Activated T-cell treated with anti-CD3 and anti-CD28 coated beads, Interleukin-2, amount 50 U/mL, for 72 hours (primary cell): ENCODE results near the gene NSRP1. TPM values are rescaled to one million over a fixed set of nuclear protein-coding genes. Genes with fewer than 3 reads are reported as not detected.
"Not testable (repeated sequence)": the region's sequence is repeated elsewhere in the genome, so short reads cannot be mapped to it uniquely, and the experiment has no call there.

ENCODE experiments used
- ATAC-seq, 2 donors: fragments of 150-1000 bp; cut with Tn5 transposase; replicated peaks in 1 of 2; 2 replicates each; pipeline ENCODE4 v1.10.0; 2021; ENCODE audit warnings: moderate library complexity in 2 of 2, mild to moderate bottlenecking in 1 of 2
- DNase-seq, 2 donors: peaks; one replicate each; pipeline ENCODE4 v3.0.0; 2021 to 2022; ENCODE audit warnings: mixed read lengths in 1 of 2
- H3K27ac Mint-ChIP-seq: one replicate; pipeline ENCODE4 v1.8.0; 2022; ENCODE audit warnings: mild to moderate bottlenecking, moderate library complexity, mixed read lengths
- H3K27me3 Mint-ChIP-seq: one replicate; pipeline ENCODE4 v1.8.0; 2022; ENCODE audit warnings: low read depth, mixed read lengths
- H3K36me3 Mint-ChIP-seq, 2 donors: one replicate each; pipeline ENCODE4 v1.8.0; 2022; ENCODE audit warnings: mixed read lengths in 2 of 2, mild to moderate bottlenecking in 1 of 2; ENCODE audit not compliant: insufficient read depth in 2 of 2
- H3K4me1 Mint-ChIP-seq: one replicate; pipeline ENCODE4 v1.8.0; 2022; ENCODE audit warnings: low read depth, mixed read lengths
- H3K4me3 Mint-ChIP-seq, 2 donors: one replicate each; pipeline ENCODE4 v1.8.0; 2022; ENCODE audit warnings: mild to moderate bottlenecking in 2 of 2, mixed read lengths in 2 of 2, moderate library complexity in 2 of 2
- H3K9me3 Mint-ChIP-seq, 2 donors: one replicate each; pipeline ENCODE4 v1.8.0; 2022; ENCODE audit warnings: mixed read lengths in 2 of 2
- total RNA-seq, 2 donors: library from RNA; stranded (reverse); gene quantifications; one replicate each; pipeline ENCODE4 v1.2.3, GENCODE V29; 2022

The NSRP1 gene
- total RNA-seq, 2 donors from 2014 or later, result 34.7 to 34.8 TPM

- Mint-ChIP-seq H3K36me3 (peaks cover 2 to 3% of the 10 kb centered on the region in 2 donors), H3K27me3 (no peaks in the 10 kb centered on the region), H3K4me3 (no peak overlapping the region), H3K9me3 (no peaks in the 10 kb centered on the region), H3K4me1 (peaks cover 12% of the 10 kb centered on the region), H3K27ac (peak overlapping the region; percentile 34)
- no peak for DNase-seq
- ATAC-seq, result no peak
These were observed 53.9 kb downstream of the NSRP1 start for GRCh38 chr17:30170415-30170987.

DNA sequence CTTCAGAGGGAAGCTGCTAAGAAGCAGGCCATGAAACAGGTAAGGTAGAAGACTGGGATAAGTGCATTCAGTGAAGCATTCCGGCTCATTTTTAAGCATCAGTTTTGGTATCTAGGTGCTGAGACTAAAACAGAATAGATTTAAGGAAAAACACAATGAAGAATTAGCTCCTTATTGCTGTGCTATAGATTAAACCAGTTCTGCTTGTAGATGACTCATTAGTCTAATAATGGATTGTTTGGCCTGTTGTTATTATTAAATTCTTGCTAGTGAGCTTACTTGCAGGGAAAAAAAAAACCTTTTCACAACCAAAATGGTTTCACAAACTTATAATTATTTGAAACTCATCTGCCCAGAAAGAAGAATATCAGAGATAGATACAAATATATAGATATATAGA, 55.9 kb downstream of the NSRP1 start:
- ATAC-seq, result no peak
- H3K27ac Mint-ChIP-seq, result no peak overlapping the region
- no peaks in the 10 kb centered on the region for H3K9me3 Mint-ChIP-seq
- peaks cover 5 to 6% of the 10 kb centered on the region in 2 donors for H3K36me3 Mint-ChIP-seq
- no peak for DNase-seq
- H3K4me1 Mint-ChIP-seq, result peaks cover 12% of the 10 kb centered on the region
- H3K4me3 Mint-ChIP-seq, result no peak overlapping the region
- no peaks in the 10 kb centered on the region for H3K27me3 Mint-ChIP-seq

DNA sequence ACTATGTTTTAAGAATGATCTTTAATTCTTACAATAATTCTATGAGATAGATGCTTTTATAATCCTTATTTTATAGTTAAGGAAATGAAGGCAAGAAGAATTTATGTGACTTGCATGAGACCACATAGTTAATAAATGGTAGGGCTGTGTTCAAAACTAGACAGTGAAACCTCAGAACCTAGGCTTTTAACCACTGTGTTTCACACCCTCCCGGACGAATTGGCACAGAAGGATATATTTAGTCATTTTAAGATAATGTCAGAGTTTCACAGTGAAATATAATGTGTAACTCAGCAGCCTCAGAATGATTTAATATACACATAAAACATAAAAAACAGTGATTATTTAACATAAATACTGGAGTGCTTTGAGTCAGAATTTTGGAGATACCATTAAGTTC, 57.0 kb downstream of the NSRP1 start:
- H3K27me3 Mint-ChIP-seq, result no peaks in the 10 kb centered on the region
- H3K4me3 Mint-ChIP-seq, result no peak overlapping the region
- ATAC-seq (peak; percentile 84), DNase-seq (peak; percentile 17 to 31)
- no peak overlapping the region for H3K27ac Mint-ChIP-seq
- no peaks in the 10 kb centered on the region for H3K9me3 Mint-ChIP-seq
- peaks cover 12% of the 10 kb centered on the region for H3K4me1 Mint-ChIP-seq
- peaks cover 5 to 8% of the 10 kb centered on the region in 2 donors for H3K36me3 Mint-ChIP-seq

- H3K27me3 Mint-ChIP-seq, result no peaks in the 10 kb centered on the region
- H3K27ac Mint-ChIP-seq, result no peak overlapping the region
- H3K36me3 Mint-ChIP-seq, result peaks cover 7 to 13% of the 10 kb centered on the region in 2 donors
- DNase-seq, result no peak
- peaks cover 12% of the 10 kb centered on the region for H3K4me1 Mint-ChIP-seq
- H3K4me3 Mint-ChIP-seq, result no peak overlapping the region
- H3K9me3 Mint-ChIP-seq, result no peaks in the 10 kb centered on the region
- no peak for ATAC-seq
These were observed 57.9 kb downstream of the NSRP1 start for GRCh38 chr17:30174556-30174955.

- DNase-seq, result no peak
- H3K4me1 Mint-ChIP-seq, result peaks cover 7% of the 10 kb centered on the region
- H3K4me3 Mint-ChIP-seq, result no peak overlapping the region
- H3K9me3 Mint-ChIP-seq, result no peaks in the 10 kb centered on the region
- peaks cover 5 to 22% of the 10 kb centered on the region in 2 donors for H3K36me3 Mint-ChIP-seq
- no peak for ATAC-seq
- no peaks in the 10 kb centered on the region for H3K27me3 Mint-ChIP-seq
- no peak overlapping the region for H3K27ac Mint-ChIP-seq
These were observed 60.2 kb downstream of the NSRP1 start for GRCh38 chr17:30176855-30177254.

DNA sequence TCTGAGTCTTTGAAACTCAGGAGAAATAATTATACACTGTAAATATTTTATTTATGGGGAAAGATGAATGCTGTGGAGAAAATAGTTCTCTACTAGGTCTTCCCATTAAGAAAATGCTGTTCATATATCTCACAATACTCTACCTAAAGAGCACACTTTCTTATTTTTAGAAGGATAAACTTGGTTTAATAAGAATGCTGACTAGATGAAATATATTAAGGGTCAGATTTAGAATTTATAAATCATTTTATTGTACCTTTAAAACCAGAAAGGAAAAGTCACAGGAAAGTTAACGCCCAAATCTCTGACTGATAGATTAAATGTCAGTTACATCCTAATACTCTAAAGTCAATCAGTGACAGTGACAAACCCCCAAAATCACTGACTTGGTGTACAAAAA, 70.1 kb downstream of the NSRP1 start:
- Mint-ChIP-seq H3K9me3 (no peaks in the 10 kb centered on the region), H3K27ac (no peak overlapping the region), H3K4me1 (peaks cover 13% of the 10 kb centered on the region), H3K4me3 (no peak overlapping the region), H3K27me3 (no peaks in the 10 kb centered on the region), H3K36me3 (peaks cover 8 to 18% of the 10 kb centered on the region in 2 donors)
- no peak for DNase-seq
- no peak for ATAC-seq

DNA sequence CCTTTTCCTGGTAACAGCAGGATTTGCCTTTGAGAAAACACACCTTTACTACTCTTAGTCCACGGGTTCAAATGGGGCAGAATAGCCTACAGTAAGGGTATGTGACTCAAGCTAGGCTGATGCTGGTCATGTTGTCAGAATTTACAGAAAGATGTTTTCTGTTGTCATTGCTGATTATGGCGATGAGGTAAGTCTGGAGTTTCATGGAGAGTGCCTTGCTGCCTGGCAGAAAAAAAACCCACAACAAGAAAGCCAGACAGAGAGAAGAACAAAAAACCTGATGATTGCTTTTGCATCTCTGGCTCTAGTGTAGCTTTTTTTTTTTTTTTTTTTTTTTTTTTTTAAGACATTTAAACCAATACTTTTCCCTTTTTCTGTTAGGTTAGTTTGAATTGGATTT, 71.0 kb downstream of the NSRP1 start:
- Mint-ChIP-seq H3K27ac (no peak overlapping the region), H3K4me3 (no peak overlapping the region), H3K9me3 (no peaks in the 10 kb centered on the region), H3K27me3 (no peaks in the 10 kb centered on the region), H3K36me3 (peaks cover 8 to 16% of the 10 kb centered on the region in 2 donors), H3K4me1 (peaks cover 13% of the 10 kb centered on the region)
- ATAC-seq (no peak), DNase-seq (no peak)

GRCh38 chr17:30188211-30188939, 71.8 kb downstream of the NSRP1 start:
- Mint-ChIP-seq H3K4me3 (no peak overlapping the region), H3K27me3 (no peaks in the 10 kb centered on the region), H3K27ac (no peak overlapping the region), H3K4me1 (peaks cover 13% of the 10 kb centered on the region), H3K36me3 (peaks cover 8 to 12% of the 10 kb centered on the region in 2 donors), H3K9me3 (no peaks in the 10 kb centered on the region)
- ATAC-seq, result no peak
- DNase-seq, result no peak

DNA sequence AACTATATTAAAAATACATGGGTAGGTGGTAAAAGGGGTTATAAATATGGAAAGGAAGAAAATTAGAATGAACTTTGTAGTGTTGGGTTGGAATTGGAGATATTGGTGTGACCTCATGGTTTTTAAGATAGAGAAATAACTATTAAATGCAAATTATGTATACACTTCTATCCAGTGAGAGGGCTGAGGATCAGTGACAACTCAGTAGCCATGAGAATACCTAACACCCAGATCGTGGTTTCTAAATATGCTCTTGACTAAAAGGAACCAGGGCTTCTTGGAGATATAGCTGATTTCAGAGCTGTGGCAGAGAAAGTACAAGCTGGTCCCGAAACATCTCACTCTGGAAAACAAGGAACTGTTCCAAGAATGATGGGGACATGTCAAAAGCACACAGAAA, 74.5 kb downstream of the NSRP1 start:
- no peak overlapping the region for H3K27ac Mint-ChIP-seq
- H3K4me1 Mint-ChIP-seq, result peaks cover 8% of the 10 kb centered on the region
- DNase-seq (no peak), ATAC-seq (no peak)
- H3K4me3 Mint-ChIP-seq, result no peak overlapping the region
- H3K36me3 Mint-ChIP-seq, result no peaks in the 10 kb centered on the region
- no peaks in the 10 kb centered on the region for H3K27me3 Mint-ChIP-seq
- no peaks in the 10 kb centered on the region for H3K9me3 Mint-ChIP-seq

- ATAC-seq (no peak), DNase-seq (no peak)
- no peaks in the 10 kb centered on the region for H3K36me3 Mint-ChIP-seq
- H3K4me3 Mint-ChIP-seq, result no peak overlapping the region
- no peaks in the 10 kb centered on the region for H3K4me1 Mint-ChIP-seq
- H3K27ac Mint-ChIP-seq, result no peak overlapping the region
- no peaks in the 10 kb centered on the region for H3K9me3 Mint-ChIP-seq
- H3K27me3 Mint-ChIP-seq, result peaks cover 7% of the 10 kb centered on the region
These were observed 79.9 kb downstream of the NSRP1 start for GRCh38 chr17:30196504-30196903.

DNA sequence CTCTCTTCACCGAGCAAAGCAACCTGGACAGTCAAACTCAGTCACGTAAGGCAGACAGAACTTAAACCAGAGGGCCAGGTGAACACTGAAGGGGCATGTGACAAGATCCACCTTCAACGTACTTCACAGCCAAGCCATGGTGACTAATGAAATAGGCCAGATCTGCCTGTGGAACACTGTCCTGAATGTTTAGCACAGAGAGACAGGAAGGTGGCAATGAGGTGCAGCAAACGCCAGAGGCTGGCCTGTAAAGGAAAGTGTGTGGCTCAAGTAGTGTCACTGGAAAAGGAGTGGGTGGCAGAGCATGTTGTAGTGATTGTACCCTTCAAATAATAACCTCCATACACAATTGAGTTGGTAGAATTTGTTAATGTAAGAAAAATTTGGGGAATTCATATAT, 80.8 kb downstream of the NSRP1 start:
- H3K4me1 Mint-ChIP-seq, result no peaks in the 10 kb centered on the region
- no peaks in the 10 kb centered on the region for H3K9me3 Mint-ChIP-seq
- no peak overlapping the region for H3K27ac Mint-ChIP-seq
- H3K36me3 Mint-ChIP-seq, result no peaks in the 10 kb centered on the region
- no peak overlapping the region for H3K4me3 Mint-ChIP-seq
- peaks cover 7% of the 10 kb centered on the region for H3K27me3 Mint-ChIP-seq
- no peak for DNase-seq
- no peak for ATAC-seq

DNA sequence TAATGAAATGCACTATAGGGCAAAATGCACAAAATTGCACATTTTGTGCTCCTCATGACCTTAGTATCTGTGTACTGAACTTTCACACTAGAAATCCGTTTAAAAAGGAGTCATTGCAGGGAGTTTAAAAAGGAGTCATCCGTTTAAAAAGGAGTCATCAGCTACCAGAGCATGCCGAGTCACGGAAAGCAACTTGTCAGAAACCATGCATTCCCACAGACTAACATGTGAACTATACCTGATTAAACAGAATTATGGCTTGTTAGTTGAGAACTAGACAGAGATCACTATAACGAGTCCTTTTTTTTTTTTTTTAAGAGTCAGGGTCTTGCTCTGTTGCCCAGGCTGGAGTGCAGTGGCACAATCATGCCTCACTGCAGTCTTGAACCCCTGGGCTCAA, 83.0 kb downstream of the NSRP1 start:
- no peak for DNase-seq
- no peak for ATAC-seq

DNA sequence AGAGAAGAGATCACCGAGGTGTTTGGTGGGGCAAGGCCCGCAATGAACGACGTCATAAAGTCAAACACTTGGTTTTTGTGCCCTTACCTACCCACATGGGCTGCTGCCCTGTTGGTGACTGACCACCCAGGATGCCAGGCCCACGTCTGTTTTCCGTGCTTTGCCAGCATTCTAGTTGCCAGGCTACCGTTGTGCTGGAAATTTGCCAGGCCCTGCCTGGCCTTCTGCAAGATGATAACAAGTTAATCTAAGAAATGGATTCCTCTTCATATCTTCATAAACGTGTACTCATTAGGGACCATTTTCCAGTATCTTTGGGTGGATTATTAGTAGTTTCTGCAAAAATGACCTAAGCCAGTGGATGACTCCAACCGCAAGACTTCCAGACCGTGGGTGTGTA, 83.5 kb downstream of the NSRP1 start:
- H3K9me3 Mint-ChIP-seq, result no peaks in the 10 kb centered on the region
- no peak for DNase-seq
- H3K4me1 Mint-ChIP-seq, result no peaks in the 10 kb centered on the region
- H3K27me3 Mint-ChIP-seq, result peaks cover 16% of the 10 kb centered on the region
- no peak for ATAC-seq
- H3K4me3 Mint-ChIP-seq, result no peak overlapping the region
- H3K36me3 Mint-ChIP-seq, result no peaks in the 10 kb centered on the region
- H3K27ac Mint-ChIP-seq, result no peak overlapping the region

More for the DNA sequence above, 83.0 kb downstream of the NSRP1 start:
- no peak overlapping the region for H3K4me3 Mint-ChIP-seq
- peaks cover 16% of the 10 kb centered on the region for H3K27me3 Mint-ChIP-seq
- H3K4me1 Mint-ChIP-seq, result no peaks in the 10 kb centered on the region
- H3K27ac Mint-ChIP-seq, result no peak overlapping the region
- H3K36me3 Mint-ChIP-seq, result no peaks in the 10 kb centered on the region
- H3K9me3 Mint-ChIP-seq, result no peaks in the 10 kb centered on the region

- not testable (repeated sequence) for H3K27ac Mint-ChIP-seq
These were observed 84.0 kb downstream of the NSRP1 start for GRCh38 chr17:30200656-30201055.

More at GRCh38 chr17:30200656-30201055, 84.0 kb downstream of the NSRP1 start:
- peaks cover 16% of the 10 kb centered on the region for H3K27me3 Mint-ChIP-seq
- ATAC-seq, H3K4me1 Mint-ChIP-seq, H3K9me3 Mint-ChIP-seq, H3K4me3 Mint-ChIP-seq, H3K36me3 Mint-ChIP-seq, DNase-seq: not testable (repeated sequence)
